ENCODE data around the gene CES3.
"Not testable (repeated sequence)": the region's sequence is repeated elsewhere in the genome, so short reads cannot be mapped to it uniquely, and the experiment has no call there.

CES3 gene

DNA sequence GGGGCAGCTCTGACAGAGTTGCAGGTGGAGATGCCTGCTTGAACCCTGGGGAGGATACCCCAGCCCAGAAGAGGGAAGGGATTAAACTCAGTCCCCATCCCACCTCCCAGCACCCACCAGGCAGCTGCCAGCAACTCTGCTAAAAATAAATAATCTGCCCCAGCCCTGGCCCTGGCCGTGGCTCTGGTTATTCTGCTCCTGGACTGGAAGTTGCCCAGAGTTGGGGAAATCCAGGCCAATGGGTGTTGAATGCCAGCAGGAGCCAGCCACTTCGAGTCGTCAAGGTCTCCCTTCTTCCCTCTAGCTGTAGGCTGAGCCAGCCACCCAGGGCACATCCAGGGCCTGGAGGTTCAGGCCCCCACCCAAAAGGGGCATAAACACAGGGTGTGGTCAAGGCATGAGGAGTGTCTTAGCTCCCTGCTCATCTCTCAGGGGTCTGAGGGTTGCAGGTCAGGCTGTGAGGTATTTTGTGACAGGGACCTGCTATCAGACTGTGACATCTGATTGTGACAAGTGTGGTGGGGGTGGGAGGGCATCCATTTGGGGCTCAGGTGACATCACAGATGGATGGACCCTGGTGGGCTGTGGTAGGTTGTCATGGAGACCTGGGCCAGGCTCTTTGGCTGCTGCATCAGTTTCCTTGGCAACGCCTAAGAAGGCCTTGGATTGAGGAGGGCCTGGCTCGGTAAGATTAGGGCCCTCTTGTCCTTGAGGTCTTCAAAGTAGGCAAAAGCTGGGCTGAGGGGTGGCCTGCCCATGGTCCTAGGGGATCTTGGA lies 34.7 kb upstream of the CES3 start:
- DNase-seq (ENCODE audit: low read depth in 3 of 3): no peak

GRCh38 chr16:66926961-66927436 lies 34.1 kb upstream of the CES3 start:
- no peak for DNase-seq (ENCODE audit: low read depth in 3 of 3)

DNA sequence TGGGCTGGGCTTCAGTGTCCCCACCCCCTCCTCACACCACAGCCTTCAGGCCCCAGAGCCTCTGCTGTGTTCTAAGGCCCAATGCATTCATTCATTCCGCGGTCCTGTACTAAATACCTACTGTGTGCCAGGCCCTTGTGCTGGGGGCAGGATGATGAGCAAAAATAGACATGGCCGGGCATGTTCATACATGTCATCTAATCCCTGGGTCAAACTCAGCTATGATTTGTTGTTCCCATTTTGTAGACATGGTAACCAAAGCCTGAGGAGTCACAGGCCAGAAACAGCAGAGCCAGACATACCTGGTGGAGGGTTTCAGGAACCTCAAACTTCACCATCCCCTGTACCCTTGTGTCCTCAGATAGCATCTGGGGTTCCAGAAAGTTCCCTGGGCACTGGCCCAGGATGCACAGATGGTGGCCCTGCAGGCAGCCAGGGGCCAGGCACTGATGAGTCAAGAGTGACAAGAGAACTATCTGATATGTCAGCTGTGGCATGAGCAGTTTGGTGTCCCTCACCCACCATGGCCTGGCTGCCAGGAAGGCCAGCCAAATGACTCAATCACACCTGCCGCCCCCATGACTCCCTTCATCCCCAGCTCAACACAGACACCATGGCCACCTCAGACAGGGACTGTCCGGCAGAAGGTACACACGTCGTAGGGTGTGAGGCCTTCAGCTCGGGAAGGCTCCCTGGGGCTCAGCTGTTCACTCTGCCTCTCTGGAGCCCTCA lies 33.0 kb upstream of the CES3 start:
- DNase-seq (ENCODE audit: low read depth in 3 of 3): no peak

DNA sequence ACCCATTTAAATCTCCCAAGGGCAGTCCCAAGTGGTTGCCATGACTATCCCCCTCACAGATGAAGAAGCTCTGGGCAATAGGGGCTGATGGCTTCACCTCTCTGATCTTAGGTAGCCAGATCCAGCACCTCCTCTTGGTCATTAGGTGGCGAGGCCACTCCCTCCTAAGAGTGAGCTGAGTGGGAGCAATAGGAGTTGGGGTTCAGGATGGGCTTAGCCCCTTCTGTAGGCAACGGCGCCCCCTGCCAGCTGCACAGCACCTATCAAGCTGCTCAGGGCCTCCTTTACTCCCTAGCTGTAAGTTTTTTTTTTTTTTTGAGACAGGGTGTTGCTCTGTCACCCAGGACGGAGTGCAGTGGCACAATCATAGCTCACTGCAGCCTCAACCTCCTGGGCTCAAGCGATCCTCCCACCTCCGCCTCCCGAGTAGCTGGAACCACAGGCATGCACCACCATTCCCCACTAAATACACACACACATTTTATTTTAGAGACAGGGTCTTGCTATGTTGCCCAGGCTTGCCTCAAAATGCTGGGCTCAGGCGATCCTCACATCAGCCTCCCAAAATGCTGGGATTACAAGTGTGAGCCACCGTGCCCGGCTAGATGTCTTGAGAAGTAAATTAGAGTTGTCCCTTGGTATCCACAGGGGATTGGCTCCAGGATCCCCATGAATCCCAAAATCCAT lies 32.2 kb upstream of the CES3 start:
- DNase-seq (ENCODE audit: low read depth in 3 of 3): no peak

DNA sequence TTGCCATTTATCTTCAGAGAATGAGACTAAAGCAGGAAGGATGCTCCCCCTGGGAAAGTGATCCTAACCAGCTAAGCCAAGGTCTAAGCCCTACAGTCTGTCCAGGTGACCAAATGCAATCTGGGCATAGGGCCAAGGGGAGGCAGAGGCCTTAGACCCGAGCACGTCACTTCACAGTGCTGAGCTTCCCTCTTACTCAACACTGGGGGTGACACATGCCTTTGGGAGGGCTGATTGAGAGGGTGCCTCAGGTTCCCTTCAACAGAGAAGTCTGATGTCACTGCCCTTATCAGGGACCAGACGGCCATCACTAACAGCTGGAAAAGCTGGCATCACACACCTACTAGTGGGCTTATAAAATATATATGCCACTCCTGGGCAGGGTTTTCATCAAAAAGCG lies 30.9 kb upstream of the CES3 start:
- no peak for DNase-seq (ENCODE audit: low read depth in 3 of 3)

DNA sequence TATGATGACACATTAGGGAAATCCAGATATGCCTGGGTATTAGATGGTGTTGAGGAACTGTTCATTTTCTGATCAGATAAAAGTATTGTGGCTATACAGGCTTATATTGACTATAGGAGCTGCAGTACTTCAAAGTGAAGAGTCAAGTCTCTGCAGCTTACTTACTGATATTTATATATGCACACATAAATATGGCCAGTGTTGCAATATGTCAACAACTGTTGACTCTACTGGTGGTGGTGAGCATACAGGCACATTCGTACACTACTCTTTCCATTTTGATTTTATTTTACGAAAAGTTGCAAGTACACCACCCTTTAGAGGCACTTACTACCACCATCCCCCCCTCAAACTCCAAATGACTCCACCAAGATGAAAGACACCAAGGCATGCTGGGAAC lies 29.4 kb upstream of the CES3 start:
- no peak for DNase-seq (ENCODE audit: low read depth in 3 of 3)

GRCh38 chr16:66932076-66932475 lies 29.0 kb upstream of the CES3 start:
- no peak for DNase-seq (ENCODE audit: low read depth in 3 of 3)

GRCh38 chr16:66933776-66934137 lies 27.3 kb upstream of the CES3 start:
- DNase-seq (ENCODE audit: low read depth in 3 of 3): peak; percentile 29 to 45 (median 39)

- DNase-seq (ENCODE audit: low read depth in 3 of 3): peak; percentile 81 to 83 (median 81)
These were observed 26.8 kb upstream of the CES3 start, which contains the start of gene CIAO2B for GRCh38 chr16:66934138-66934838. CIAO2B (minus strand) TSS chr16:66934402; CDS start chr16:66934364, 38 bp downstream.

GRCh38 chr16:66934839-66935313 lies 26.2 kb upstream of the CES3 start:
- DNase-seq (ENCODE audit: low read depth in 3 of 3): not testable (repeated sequence)

DNA sequence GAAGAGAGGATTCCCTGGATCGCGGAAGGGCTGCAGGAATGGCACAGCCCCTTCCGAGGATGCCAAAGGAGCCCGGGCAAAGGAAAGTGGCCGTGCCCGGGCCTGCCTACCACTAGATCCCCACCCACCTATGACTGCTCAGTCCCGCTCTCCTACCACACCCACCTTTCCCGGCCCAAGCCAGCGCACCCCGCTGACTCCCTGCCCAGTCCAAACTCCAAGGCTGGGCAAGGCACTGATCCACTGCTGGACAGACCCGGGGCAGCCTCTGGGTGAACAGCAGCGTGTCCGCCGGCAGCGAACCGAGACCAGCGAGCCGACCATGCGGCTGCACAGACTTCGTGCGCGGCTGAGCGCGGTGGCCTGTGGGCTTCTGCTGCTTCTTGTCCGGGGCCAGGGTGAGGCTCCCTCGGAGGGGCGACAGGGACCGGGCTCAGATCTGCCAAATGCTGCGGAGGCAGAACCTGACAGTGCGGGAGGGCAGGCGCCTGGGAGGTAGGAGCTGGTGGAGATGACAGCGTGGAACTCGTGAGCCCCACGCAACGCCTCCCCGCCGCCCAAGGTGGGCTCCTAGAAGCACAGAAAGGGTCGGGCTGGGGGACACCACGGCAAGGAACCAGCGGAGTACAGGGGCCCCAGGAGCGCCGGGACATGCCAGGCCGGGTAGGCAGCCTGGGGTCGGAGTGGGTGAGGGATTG lies 25.6 kb upstream of the CES3 start, which contains the start of gene CES2:
Gene CES2 (plus strand): TSS at position 203 of the 698 bp plus-strand sequence. CDS start 120 bp downstream, at position 323.
- no peak for DNase-seq (ENCODE audit: low read depth in 3 of 3)

DNA sequence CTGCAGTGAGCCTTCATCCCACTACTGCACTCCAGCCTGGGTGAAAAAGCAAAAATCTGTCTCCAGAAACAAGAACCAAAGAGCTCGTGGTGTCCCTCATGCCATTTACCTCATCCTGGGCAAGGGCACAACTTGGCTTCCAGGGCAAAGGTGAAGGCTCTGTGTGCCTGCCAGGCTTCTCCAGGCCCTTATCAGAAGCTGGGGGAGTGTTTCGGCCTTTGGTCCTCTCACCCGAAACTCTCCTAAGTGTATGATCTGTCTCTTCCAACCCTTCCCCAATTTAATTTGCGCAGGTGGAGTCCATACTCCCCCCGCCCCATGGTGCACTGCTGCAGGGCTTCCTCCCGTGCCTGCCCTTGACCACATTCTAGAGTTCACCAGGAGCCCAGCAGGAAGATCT lies 24.6 kb upstream of the CES3 start:
- no peak for DNase-seq (ENCODE audit: low read depth in 3 of 3)

DNA sequence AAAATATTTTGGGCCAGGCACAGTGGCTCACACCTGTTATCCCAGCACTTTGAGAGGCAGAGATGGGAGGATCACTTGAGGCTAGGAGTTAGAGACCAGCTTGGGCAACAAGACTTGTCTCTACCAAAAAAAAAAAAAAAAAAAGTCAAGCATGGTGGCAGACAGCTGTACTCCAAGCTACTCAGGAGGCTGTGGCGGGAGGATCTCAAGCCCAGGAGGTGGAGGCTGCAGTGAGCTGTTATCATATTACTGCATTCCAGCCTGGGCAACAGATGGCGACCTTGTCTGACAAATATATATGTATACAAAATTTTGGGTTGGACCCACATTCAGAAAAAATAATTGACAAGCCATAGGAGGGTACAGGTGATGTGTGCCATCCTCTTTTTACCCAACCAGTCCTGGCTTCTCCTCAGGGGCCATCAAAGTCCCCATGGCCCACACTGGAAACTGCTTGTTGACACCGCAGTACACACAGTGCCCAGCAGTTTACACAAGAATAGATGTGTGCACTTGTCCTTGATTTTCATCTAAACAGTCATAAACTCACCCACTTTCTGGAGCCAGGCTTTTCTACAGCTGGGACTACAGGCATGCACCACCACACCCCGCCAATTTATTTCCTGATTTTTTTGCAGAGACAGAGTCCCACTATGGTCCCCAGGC lies 24.0 kb upstream of the CES3 start:
- DNase-seq (ENCODE audit: low read depth in 3 of 3): no peak

GRCh38 chr16:66937725-66938337 lies 23.2 kb upstream of the CES3 start:
- no peak for DNase-seq (ENCODE audit: low read depth in 3 of 3)

DNA sequence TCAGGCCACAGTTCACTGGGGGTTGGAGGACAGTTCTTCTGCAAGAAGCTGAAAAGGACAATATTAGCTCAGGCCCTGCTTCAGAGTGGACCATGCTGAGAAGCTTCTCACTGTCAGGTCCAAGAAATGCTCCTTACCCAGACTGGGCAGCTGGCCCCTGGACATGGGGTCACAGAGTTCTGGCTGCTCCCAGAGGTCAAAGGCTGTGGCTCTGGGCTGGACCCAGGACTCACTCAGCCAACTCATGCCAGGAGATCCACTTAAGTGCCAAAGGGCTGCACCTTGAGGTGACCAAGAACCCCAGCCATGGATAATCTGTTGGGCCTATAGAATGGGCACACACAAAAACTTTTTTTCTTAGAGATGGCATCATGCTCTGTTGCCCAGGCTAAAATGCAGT lies 21.7 kb upstream of the CES3 start:
- DNase-seq (ENCODE audit: low read depth in 3 of 3): no peak

GRCh38 chr16:66940236-66940635 lies 20.8 kb upstream of the CES3 start:
- no peak for DNase-seq (ENCODE audit: low read depth in 3 of 3)

GRCh38 chr16:66942981-66943380 lies 18.1 kb upstream of the CES3 start:
- DNase-seq (ENCODE audit: low read depth in 3 of 3): no peak

DNA sequence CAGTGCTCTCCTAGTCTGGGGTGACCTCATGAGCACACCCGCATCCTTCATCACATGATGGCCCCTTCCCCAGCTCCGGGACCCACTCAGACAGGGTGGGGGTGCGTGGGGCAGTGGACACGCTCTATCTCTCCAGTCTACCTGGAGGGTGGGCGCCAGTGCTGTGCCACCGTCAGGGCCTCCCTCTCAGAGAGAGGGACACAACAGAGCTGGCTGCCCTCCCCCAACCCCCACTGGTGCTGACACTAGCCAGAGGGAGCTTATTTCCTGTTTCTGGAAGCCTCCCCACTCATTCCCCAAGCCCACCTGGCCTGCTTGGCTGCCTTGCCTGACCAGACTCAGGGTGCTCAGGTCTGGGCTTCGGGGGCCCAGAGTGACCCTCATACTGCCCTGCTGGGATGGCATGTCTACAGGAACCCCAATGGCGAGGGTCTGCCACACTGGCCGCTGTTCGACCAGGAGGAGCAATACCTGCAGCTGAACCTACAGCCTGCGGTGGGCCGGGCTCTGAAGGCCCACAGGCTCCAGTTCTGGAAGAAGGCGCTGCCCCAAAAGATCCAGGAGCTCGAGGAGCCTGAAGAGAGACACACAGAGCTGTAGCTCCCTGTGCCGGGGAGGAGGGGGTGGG lies 17.5 kb upstream of the CES3 start:
- no peak for DNase-seq (ENCODE audit: low read depth in 3 of 3)

- DNase-seq (ENCODE audit: low read depth in 3 of 3): no peak
These were observed 17.0 kb upstream of the CES3 start for GRCh38 chr16:66944054-66944441.

DNA sequence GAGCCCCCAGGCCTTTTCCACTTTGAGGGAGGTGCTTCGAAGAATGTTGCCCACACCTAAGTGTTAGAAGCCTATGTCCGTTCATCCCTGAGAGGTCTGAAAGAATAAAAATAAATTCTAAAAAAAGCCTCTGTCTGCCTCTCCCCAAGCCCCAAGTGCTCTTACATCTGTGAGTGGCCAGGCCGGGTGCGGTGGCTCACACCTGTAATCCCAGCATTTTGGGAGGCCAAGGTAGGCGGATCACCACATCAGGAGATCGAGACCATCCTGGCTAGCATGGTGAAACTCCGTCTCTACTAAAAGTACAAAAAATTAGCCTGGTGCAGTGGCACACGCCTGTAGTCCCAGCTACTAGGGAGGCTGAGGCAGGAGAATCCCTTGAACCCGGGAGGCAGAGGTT lies 16.1 kb upstream of the CES3 start:
- not testable (repeated sequence) for DNase-seq (ENCODE audit: low read depth in 3 of 3)

Measured in stimulated activated CD4-positive, alpha-beta T cell treated with anti-CD3 and anti-CD28 coated beads, TNF-alpha, amount 100 ng/mL, for 4 hours (primary cell).